Stimulated activated CD4-positive, alpha-beta T cell treated with anti-CD3 and anti-CD28 coated beads, Interleukin-4, amount 100 ng/mL, for 24 hours (primary cell): ENCODE measurements around the gene PLN.

Experiments
- DNase-seq: peaks from one replicate; pipeline ENCODE4 v3.0.0-alpha.2; 2020

Gene PLN

GRCh38 chr6:118542184-118542952, 5.7 kb upstream of the PLN start:
- DNase-seq, result no peak

- no peak for DNase-seq
Measured at GRCh38 chr6:118544105-118544504, 4.0 kb upstream of the PLN start.

GRCh38 chr6:118546164-118546879, 1.8 kb upstream of the PLN start:
- DNase-seq, result no peak

DNA sequence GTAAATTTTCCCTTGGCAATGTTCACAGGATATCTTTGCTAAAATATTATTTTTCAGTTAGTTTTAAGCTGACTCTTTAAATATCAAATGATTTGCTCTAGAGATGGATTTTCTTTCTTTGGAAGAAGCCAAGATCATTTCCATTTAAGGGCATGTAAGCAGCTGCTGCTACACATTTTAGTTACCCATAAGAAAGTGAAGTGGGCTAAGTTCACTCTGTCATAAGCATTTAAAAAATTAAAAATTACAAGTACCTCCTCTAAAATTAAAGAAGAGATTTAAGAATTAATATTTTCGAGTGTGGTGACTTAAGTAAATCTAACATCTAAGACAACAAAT, 1.2 kb upstream of the PLN start:
- DNase-seq, result no peak

DNA sequence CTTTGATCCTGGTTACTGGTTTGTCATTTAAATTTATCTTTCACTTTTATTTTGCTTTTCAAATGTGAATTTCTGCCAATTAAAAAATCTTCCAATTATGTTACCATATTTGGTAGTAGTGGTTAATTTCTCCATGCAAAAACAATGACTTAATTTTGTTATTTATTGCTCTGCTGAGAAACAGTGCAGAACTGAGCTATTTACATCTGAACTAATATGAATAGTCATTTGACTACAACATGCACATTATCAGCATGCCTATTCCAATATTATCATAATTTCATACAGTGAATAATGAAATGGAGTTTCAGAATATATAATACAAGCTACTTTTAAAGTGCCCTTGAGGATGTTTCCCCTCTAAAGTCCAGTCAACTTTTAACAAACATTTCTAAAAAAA, 517 bp downstream of the PLN start:
- no peak for DNase-seq

- DNase-seq, result no peak
Measured at GRCh38 chr6:118551063-118552053, 3.3 kb downstream of the PLN start.

DNA sequence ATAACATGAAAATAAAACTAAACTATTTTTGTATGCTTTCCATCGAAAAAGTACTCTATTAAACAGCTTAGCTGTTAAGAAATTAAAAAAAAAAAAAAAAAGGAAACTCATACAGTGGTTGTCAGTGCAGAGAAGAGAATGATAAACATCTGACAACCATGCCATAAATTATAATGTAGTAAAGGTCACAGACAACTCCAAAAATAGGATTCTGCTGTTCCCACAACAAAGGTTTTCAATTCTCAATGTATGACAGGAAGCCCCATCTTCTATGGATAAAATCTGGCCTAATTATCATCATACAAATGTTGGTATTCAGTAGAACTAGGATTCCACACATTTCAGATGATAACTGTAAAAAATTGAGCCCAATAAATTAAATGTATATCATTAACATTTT, 5.0 kb downstream of the PLN start:
- DNase-seq, result no peak

- no peak for DNase-seq
Measured at GRCh38 chr6:118554698-118555097, 6.6 kb downstream of the PLN start.

GRCh38 chr6:118558464-118559217, 10.5 kb downstream of the PLN start:
- no peak for DNase-seq

GRCh38 chr6:118559659-118560058, 11.6 kb downstream of the PLN start:
- no peak for DNase-seq

- DNase-seq, result no peak
Measured at GRCh38 chr6:118562248-118562647, 14.2 kb downstream of the PLN start.

DNA sequence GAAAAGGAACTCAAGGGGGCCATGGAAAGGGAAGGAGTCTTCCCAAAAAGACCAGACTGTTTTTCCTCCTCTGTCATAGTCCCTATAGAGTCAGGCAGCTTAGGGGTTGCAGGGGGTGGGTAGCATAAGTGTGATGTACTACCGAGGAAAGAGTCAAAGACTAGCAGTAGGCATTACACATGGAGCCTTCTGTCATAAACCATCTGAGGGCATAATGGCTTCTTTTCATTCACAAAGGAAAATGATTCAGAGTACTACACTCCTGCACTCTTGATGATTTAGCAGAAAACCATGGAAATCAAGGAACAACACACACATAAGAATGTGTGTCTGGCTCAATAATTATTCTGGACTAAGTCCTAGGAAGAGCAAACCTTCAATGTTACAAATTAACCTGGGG, 14.9 kb downstream of the PLN start:
- no peak for DNase-seq

DNA sequence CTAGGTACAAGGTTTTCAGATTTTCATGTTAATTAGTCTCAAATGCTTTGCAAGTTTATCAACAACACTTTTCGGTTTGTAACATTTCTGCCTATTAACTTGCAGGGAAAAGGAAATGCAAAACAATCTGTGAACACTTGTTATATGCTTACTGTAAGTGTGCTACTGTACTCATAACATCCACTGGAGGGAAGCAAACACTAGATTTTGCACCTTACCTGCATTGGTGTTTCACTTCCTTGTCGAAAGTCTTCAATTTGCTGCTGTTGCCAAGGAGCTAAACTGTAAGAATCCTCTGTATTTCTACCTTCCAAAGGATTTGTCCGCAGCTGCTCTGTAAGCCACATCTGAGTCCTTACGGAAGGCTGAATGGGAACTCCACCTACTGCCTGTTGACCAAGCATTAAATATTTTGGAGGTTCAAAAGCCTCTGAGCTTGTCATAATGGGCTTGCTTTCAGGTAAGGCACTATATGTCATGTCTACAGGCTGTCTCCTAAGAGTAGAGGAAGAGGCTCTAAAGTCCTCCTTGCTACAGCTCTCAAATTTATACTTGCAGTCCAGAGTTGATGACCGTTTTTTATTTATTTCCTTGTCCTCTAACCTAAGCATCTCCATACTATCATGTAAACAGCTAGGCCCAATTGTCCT, 17.3 kb downstream of the PLN start:
- peak; percentile 17 for DNase-seq

GRCh38 chr6:118567974-118568373, 19.9 kb downstream of the PLN start:
- DNase-seq, result no peak

DNA sequence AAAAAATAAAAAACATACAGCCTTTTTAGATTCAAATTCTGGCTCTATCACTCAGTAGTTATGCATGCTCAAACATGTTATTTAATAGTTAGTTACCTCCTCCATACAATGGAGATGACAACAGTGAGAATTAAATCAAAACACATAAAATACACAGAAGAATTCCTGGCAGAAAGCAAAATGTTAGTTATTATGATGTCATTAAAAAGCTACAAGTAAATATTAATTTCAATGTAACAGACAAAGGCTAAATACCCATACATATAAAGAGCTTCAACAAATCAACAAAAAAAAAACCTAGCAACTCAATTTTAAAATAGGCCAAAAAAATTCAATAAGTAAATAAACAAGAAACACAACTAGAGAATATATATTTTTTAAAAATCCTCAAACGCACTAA, 21.4 kb downstream of the PLN start:
- DNase-seq, result no peak

DNA sequence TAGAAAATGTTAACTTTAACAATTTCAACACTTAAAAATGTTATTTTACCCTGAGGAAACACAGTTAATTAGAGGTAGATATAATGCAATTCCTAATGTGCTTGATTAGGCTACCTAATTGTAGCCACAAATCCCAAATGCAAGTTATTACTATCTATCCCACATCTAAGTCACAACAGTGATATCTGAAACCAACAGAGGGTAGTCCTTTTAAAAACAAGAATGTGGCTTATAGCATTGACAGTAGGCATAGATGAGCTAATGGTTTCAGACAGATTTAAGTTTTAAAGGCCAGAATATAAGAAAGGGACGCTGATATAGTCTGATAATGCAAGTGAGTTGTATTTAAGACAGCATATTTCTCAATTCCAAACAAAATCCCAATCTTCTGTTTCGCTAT, 23.0 kb downstream of the PLN start:
- DNase-seq, result no peak

- DNase-seq, result no peak
Measured at GRCh38 chr6:118574051-118574865, 26.2 kb downstream of the PLN start.

- DNase-seq, result no peak
Measured at GRCh38 chr6:118577972-118578371, 29.9 kb downstream of the PLN start.

- DNase-seq, result no peak
Measured at GRCh38 chr6:118578617-118579016, 30.5 kb downstream of the PLN start.

- no peak for DNase-seq
Measured at GRCh38 chr6:118579786-118580185, 31.7 kb downstream of the PLN start.
